Astrocyte of the cerebellum (primary cell): Measurements from ENCODE around the gene TTC5.
A peak's percentile ranks its signal among the peaks of the same experiment; 100 is the strongest.
"Not testable (repeated sequence)": the region's sequence is repeated elsewhere in the genome, so short reads cannot be mapped to it uniquely, and the experiment has no call there.

Experiments
- DNase-seq: peaks from one replicate; pipeline ENCODE4 v3.0.0-alpha.2; 2011; ENCODE audit warnings: low read depth
- H3K4me3 ChIP-seq: 2 replicates; pipeline ENCODE4 v1.5.1; 2011; ENCODE audit warnings: mild to moderate bottlenecking, low read depth, low read length, moderate library complexity
- in situ Hi-C: cut with HindIII; loops from 2 replicates; pipeline ENCODE4 v1.10.0; 2017; ENCODE audit warnings: low sequenced_read_pairs
- TF ChIP-seq, protein P1 (sequence below): IDR thresholded peaks from 2 replicates; pipeline ENCODE4 v1.5.1; 2012; ENCODE audit warnings: low read length, low read depth, moderate library complexity, mild to moderate bottlenecking; ENCODE audit errors: missing control alignments

The TTC5 gene

GRCh38 chr14:20314026-20314425, 8.3 kb upstream of the TTC5 start:
- no peak overlapping the region for H3K4me3 ChIP-seq
- TF ChIP-seq, protein P1, sequence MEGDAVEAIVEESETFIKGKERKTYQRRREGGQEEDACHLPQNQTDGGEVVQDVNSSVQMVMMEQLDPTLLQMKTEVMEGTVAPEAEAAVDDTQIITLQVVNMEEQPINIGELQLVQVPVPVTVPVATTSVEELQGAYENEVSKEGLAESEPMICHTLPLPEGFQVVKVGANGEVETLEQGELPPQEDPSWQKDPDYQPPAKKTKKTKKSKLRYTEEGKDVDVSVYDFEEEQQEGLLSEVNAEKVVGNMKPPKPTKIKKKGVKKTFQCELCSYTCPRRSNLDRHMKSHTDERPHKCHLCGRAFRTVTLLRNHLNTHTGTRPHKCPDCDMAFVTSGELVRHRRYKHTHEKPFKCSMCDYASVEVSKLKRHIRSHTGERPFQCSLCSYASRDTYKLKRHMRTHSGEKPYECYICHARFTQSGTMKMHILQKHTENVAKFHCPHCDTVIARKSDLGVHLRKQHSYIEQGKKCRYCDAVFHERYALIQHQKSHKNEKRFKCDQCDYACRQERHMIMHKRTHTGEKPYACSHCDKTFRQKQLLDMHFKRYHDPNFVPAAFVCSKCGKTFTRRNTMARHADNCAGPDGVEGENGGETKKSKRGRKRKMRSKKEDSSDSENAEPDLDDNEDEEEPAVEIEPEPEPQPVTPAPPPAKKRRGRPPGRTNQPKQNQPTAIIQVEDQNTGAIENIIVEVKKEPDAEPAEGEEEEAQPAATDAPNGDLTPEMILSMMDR = no peak
- in situ Hi-C loops = no loop called here

GRCh38 chr14:20306079-20306423, 300 bp upstream of the TTC5 start:
- DNase-seq = no peak
- peak overlapping the region; percentile 72 for H3K4me3 ChIP-seq
- in situ Hi-C loops = no loop called here
- TF ChIP-seq, protein P1 = no peak

More at GRCh38 chr14:20314026-20314425, 8.3 kb upstream of the TTC5 start:
- DNase-seq = no peak

DNA sequence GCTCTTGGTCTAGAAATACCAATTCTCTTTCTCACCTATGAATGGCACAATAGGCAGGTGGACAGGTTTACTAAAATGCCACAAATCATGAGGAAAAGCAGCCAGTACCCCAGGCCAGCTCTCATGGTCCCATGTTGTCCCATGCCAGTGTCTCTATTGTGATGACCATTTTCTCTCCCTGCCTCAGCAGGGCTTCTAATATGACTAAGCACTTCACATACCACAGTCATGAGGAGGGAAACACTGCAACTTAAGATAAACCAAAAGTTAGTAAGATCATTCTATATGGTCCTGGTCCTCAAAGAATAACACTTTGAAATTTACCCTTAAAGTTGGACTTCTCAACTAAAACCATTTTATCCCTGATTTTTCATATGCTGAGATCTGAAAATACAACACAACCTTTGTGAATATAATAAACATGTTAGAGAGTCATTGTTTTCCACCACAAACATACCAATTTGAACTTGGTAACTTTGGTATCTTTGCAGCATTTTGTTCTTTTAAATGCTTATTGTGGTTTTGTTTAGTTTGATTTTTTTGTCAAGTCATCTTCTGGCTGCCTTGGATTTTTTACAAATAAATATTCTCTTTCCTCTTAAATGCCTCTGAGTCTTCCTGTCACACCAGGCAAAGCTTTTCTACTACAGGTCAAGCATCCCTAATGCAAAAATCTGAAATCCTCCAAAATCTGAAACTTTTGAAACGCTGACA, 3.6 kb downstream of the TTC5 start:
- no peak for DNase-seq
- no peak overlapping the region for H3K4me3 ChIP-seq
- TF ChIP-seq, protein P1 = no peak
- in situ Hi-C loops = no loop called here

- in situ Hi-C loops = no loop called here
- no peak overlapping the region for H3K4me3 ChIP-seq
- DNase-seq = no peak
- TF ChIP-seq, protein P1 = no peak
Measured at GRCh38 chr14:20295067-20295466, 10.7 kb downstream of the TTC5 start.

GRCh38 chr14:20294636-20295035, 11.1 kb downstream of the TTC5 start:
- no peak overlapping the region for H3K4me3 ChIP-seq
- TF ChIP-seq, protein P1 = no peak
- no peak for DNase-seq
- in situ Hi-C loops = no loop called here

- H3K4me3 ChIP-seq, DNase-seq, in situ Hi-C loops: not testable (repeated sequence)
Measured at GRCh38 chr14:20281998-20282397, 23.8 kb downstream of the TTC5 start.

DNA sequence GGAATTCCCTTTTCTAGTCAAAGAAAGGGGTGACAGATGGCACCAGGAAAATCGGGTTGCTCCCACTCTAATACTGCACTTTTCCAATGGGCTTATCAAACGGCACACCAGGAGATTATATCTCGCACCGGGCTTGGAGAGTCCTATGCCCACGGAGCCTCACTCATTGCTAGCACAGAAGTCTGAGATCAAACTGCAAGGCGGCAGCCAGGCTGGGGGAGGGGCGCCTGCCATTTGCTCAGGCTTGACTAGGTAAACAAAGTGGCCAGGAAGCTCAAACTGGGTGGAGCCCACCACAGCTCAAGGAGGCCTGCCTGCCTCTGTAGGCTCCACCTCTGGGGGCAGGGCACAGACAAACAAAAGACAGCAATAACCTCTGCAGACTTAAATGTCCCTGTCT, 25.5 kb downstream of the TTC5 start:
- H3K4me3 ChIP-seq, DNase-seq, in situ Hi-C loops: not testable (repeated sequence)

DNA sequence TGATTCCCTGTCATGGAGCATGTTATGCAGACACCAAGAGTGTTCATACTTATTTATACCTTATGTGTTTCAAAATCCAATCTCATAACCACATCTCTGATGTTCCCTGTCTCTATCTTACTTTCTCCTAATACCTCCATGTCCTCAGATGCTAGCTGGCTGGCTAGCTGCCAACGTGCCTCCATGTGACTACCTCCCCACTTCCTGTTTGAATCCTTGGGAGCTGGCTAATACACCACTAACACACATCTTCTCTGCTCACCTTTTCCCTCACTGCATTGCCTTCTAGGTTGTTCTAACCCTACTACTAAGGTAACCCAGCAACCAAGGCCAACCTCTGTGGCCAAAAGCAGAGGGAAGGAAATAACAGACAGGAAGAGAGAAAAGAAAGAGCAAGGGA, 27.3 kb downstream of the TTC5 start:
- in situ Hi-C loops = no loop called here
- TF ChIP-seq, protein P1 = no peak
- DNase-seq = no peak
- no peak overlapping the region for H3K4me3 ChIP-seq
